ENCODE measurements around the gene SH3D21.
A peak's percentile ranks its signal among the peaks of the same experiment; 100 is the strongest.

DNA sequence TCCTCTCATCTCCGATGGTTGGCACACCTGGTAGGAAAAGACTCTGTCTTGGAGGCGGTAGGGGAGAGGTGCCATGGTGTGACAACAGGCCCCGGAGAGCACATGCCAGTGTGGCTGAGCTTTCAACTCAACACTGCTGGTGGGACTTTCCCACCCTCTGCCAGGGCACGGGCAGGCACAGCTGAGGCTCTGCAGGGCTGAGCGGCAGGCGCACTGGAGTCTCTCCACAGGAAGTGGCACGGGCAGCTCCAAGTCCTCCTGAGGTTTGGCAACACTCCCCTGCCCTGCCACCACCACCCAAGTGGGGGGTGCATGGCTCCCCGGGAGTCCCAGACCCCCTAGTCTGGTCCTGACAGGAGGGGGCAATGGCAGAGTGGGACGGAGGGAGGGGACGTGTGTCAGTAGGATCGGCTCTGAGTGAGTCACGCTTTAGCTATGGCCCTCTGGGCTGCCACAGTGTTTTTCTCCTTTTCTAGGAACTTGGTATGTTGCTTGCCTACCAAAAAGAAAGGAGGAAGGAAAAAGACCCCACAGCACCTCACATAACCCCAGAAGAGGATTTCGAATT is 44.6 kb downstream of the SH3D21 start:
- TF ChIP-seq, protein P1, sequence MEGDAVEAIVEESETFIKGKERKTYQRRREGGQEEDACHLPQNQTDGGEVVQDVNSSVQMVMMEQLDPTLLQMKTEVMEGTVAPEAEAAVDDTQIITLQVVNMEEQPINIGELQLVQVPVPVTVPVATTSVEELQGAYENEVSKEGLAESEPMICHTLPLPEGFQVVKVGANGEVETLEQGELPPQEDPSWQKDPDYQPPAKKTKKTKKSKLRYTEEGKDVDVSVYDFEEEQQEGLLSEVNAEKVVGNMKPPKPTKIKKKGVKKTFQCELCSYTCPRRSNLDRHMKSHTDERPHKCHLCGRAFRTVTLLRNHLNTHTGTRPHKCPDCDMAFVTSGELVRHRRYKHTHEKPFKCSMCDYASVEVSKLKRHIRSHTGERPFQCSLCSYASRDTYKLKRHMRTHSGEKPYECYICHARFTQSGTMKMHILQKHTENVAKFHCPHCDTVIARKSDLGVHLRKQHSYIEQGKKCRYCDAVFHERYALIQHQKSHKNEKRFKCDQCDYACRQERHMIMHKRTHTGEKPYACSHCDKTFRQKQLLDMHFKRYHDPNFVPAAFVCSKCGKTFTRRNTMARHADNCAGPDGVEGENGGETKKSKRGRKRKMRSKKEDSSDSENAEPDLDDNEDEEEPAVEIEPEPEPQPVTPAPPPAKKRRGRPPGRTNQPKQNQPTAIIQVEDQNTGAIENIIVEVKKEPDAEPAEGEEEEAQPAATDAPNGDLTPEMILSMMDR (IDR thresholded peaks at IDR 0.05) = no peak
- TF ChIP-seq POLR2A (IDR thresholded peaks at IDR 0.05) (no peak), POLR2AphosphoS5 (IDR thresholded peaks at IDR 0.05; ENCODE audit: insufficient read depth in 1 of 2, low read depth in 1 of 2) (peak in 1 of 2 donors; percentile 53)
